LNCaP clone FGC (cell line): ENCODE results near the gene NEK5.
"Not testable (repeated sequence)": the region's sequence is repeated elsewhere in the genome, so short reads cannot be mapped to it uniquely, and the experiment has no call there.

Source experiments
- DNase-seq: peaks from one replicate; pipeline ENCODE4 v3.0.0-alpha.2; 2011; ENCODE audit warnings: low read depth
- H3K4me3 ChIP-seq: 2 replicates; pipeline ENCODE4 v1.5.1; 2011; ENCODE audit warnings: mild to moderate bottlenecking, low read depth, low read length, control low read depth
- CTCF ChIP-seq: IDR thresholded peaks from 2 replicates; pipeline ENCODE4 v1.5.1; 2012; ENCODE audit warnings: mild to moderate bottlenecking; ENCODE audit not compliant: control insufficient read depth, insufficient read depth; ENCODE audit errors: extremely low read depth

Gene NEK5

GRCh38 chr13:52112591-52112990 lies 16.3 kb downstream of the NEK5 start:
- no peak for DNase-seq
- TF ChIP-seq CTCF = no peak
- H3K4me3 ChIP-seq = no peak overlapping the region

- DNase-seq = no peak
- no peak for TF ChIP-seq CTCF
- no peak overlapping the region for H3K4me3 ChIP-seq
Observed at GRCh38 chr13:52109116-52109670, 19.7 kb downstream of the NEK5 start.

- TF ChIP-seq CTCF = no peak
- no peak for DNase-seq
- no peak overlapping the region for H3K4me3 ChIP-seq
Observed at GRCh38 chr13:52105841-52106240, 23.0 kb downstream of the NEK5 start.

GRCh38 chr13:52104624-52105023 lies 24.2 kb downstream of the NEK5 start:
- DNase-seq = no peak
- TF ChIP-seq CTCF = no peak
- no peak overlapping the region for H3K4me3 ChIP-seq

GRCh38 chr13:52103386-52103785 lies 25.5 kb downstream of the NEK5 start:
- TF ChIP-seq CTCF = no peak
- DNase-seq = no peak
- no peak overlapping the region for H3K4me3 ChIP-seq

GRCh38 chr13:52102423-52102822 lies 26.4 kb downstream of the NEK5 start:
- not testable (repeated sequence) for DNase-seq

GRCh38 chr13:52097197-52097596 lies 31.7 kb downstream of the NEK5 start:
- no peak for TF ChIP-seq CTCF
- DNase-seq = no peak
- H3K4me3 ChIP-seq = no peak overlapping the region

More at GRCh38 chr13:52102423-52102822, 26.4 kb downstream of the NEK5 start:
- not testable (repeated sequence) for H3K4me3 ChIP-seq
